Stomach (tissue), 9 donors: ENCODE measurements around the gene RPS27. TPM values are rescaled to one million over a fixed set of nuclear protein-coding genes. Genes with fewer than 3 reads are reported as not detected.
"Not testable (repeated sequence)": the region's sequence is repeated elsewhere in the genome, so short reads cannot be mapped to it uniquely, and the experiment has no call there.

Experiments
- DNase-seq, 2 donors: peaks; one replicate each; pipeline versions ENCODE4 v3.0.0 to v3.0.0-alpha.2; 2013 to 2019
- H3K27ac ChIP-seq, 5 donors: fragments of 200-600 bp in 4 of 5; sonication (generic) in 4 of 5; one replicate each; pipeline ENCODE4 v1.5.1; 2013 to 2019; ENCODE audit warnings: mild to moderate bottlenecking in 1 of 5, moderate library complexity in 1 of 5
- H3K27me3 ChIP-seq, 3 donors: fragments of 200-600 bp; sonication (generic); one replicate each; pipeline ENCODE4 v1.5.1; 2017 to 2019; ENCODE audit warnings: mixed run types in 1 of 3
- H3K36me3 ChIP-seq, 4 donors: fragments of 200-600 bp; sonication (generic); 1 replicate in 3 of 4; 2 replicates in 1 of 4; pipeline ENCODE4 v1.5.1; 2016 to 2019
- H3K4me1 ChIP-seq, 4 donors: fragments of 200-600 bp; sonication (generic); one replicate each; pipeline ENCODE4 v1.5.1; 2016 to 2019
- H3K4me3 ChIP-seq, 4 donors: fragments of 200-600 bp; sonication (generic) in 3 of 4; one replicate each; pipeline ENCODE4 v1.5.1; 2016 to 2019; ENCODE audit warnings: mild to moderate bottlenecking in 1 of 4
- H3K9me3 ChIP-seq, 4 donors: fragments of 200-600 bp; sonication (generic); one replicate each; pipeline ENCODE4 v1.5.1; 2016 to 2019
- CTCF ChIP-seq, 7 experiments: fragments of 450-650 bp in 4 of 7; fragments of 200-600 bp in 3 of 7; sonication (generic) in 3 of 7; IDR thresholded peaks; one replicate each; pipeline ENCODE4 v1.5.1; 2016 to 2019; ENCODE audit warnings: antibody characterized with exemption in 7 of 7, control low read depth in 2 of 7, mild to moderate bottlenecking in 1 of 7
- EP300 ChIP-seq: sonication (generic); formaldehyde crosslinking; IDR thresholded peaks from one replicate; pipeline ENCODE4 v1.6.1; 2017; ENCODE audit warnings: antibody characterized with exemption
- POLR2A ChIP-seq, 4 donors: fragments of 450-650 bp; IDR thresholded peaks; one replicate each; pipeline ENCODE4 v1.6.1; 2016; ENCODE audit warnings: antibody characterized with exemption in 4 of 4, control low read depth in 2 of 4, mild to moderate bottlenecking in 1 of 4, moderate library complexity in 1 of 4
- POLR2AphosphoS5 ChIP-seq, 3 donors: sonication (generic); formaldehyde crosslinking; IDR thresholded peaks; one replicate each; pipeline ENCODE4 v1.6.1; 2016; ENCODE audit warnings: antibody characterized with exemption in 3 of 3
- WGBS, 5 donors: extraction: QIAGEN DNeasy Blood & Tissue Kit in 3 of 5; methylation state at CpG; one replicate each; pipeline versions ENCODE4 v1.1.5 to v1.1.7; 2013 to 2018; 5-methylcytosine and 5-hydroxymethylcytosine counted together
- intact Hi-C: fragments of 100-400 bp; cut with DNase I; formaldehyde crosslinking; loops from one replicate; pipeline ENCODE4 v1.15.1; 2023; ENCODE audit warnings: low total_unique reads
- polyA plus RNA-seq, 3 donors: library from polyadenylated mRNA; stranded (reverse); fragments of 200-250 nt; gene quantifications; one replicate each; pipeline ENCODE4 v1.2.3, GENCODE V29; 2013
- total RNA-seq, 5 donors: library from RNA; depleted of rRNA; stranded (reverse); fragments of >200 nt; gene quantifications; one replicate each; pipeline versions ENCODE4 v1.1.0 to v1.2.3, GENCODE V29; 2014 to 2016
- donor health status: healthy with polysubstance abuse.
- donor health status: Bipolar disorder and iron deficiency.
- donor health status: healthy.

The RPS27 gene
- total and polyA plus RNA-seq, 8 donors: 43.4 to 21,142 (median 2,759) TPM

GRCh38 chr1:153991151-153991630 is 629 bp downstream of the RPS27 start:
- intact Hi-C loops: no loop called here
- Histone ChIP-seq H3K27ac (peak overlapping the region; percentile 93 to 98 (median 97)), H3K4me1 (peaks cover 22 to 63% (median 40%) of the 10 kb centered on the region in 4 donors), H3K27me3 (no peaks in the 10 kb centered on the region), H3K36me3 (peaks cover 24 to 45% (median 44%) of the 10 kb centered on the region in 4 donors), H3K4me3 (peak overlapping the region; percentile 76 to 97 (median 88)), H3K9me3 (no peaks in the 10 kb centered on the region)
- 2 to 10% (median 5%) methylated on average over 9 of the region's 9 CpGs for WGBS, 5 donors
- TF ChIP-seq CTCF (IDR thresholded peaks at IDR 0.05): no peak
- DNase-seq: no peak

GRCh38 chr1:153991806-153992205 is 1.2 kb downstream of the RPS27 start:
- no peaks in the 10 kb centered on the region for H3K27me3 ChIP-seq
- 57 to 80% (median 78%) methylated on average over 2 of the region's 2 CpGs for WGBS, 5 donors
- peak overlapping the region in 4 of 5 donors; percentile 93 to 98 (median 98) for H3K27ac ChIP-seq
- intact Hi-C loops: no loop called here
- peak overlapping the region; percentile 76 to 97 (median 88) for H3K4me3 ChIP-seq
- no peaks in the 10 kb centered on the region for H3K9me3 ChIP-seq
- TF ChIP-seq POLR2AphosphoS5 (IDR thresholded peaks at IDR 0.05) (no peak), POLR2A (IDR thresholded peaks at IDR 0.05) (no peak), CTCF (IDR thresholded peaks at IDR 0.05) (no peak), EP300 (no peak)
- H3K4me1 ChIP-seq: peaks cover 22 to 57% (median 35%) of the 10 kb centered on the region in 4 donors
- DNase-seq: no peak
- peaks cover 24 to 47% (median 44%) of the 10 kb centered on the region in 4 donors for H3K36me3 ChIP-seq

GRCh38 chr1:153995202-153995601 is 4.6 kb downstream of the RPS27 start:
- Histone ChIP-seq H3K27me3 (no peaks in the 10 kb centered on the region), H3K9me3 (no peaks in the 10 kb centered on the region), H3K27ac (no peak overlapping the region), H3K36me3 (peaks cover 24 to 47% (median 44%) of the 10 kb centered on the region in 4 donors), H3K4me3 (no peak overlapping the region), H3K4me1 (peaks cover 18 to 43% (median 27%) of the 10 kb centered on the region in 4 donors)
- intact Hi-C loops: no loop called here
- no peak for TF ChIP-seq POLR2AphosphoS5 (IDR thresholded peaks at IDR 0.05)
- no peak for TF ChIP-seq EP300
- no peak for TF ChIP-seq POLR2A (IDR thresholded peaks at IDR 0.05)
- WGBS, 5 donors: 86 to 92% (median 90%) methylated on average over 3 of the region's 3 CpGs
- no peak for DNase-seq

- Histone ChIP-seq H3K27ac (no peak overlapping the region), H3K27me3 (no peaks in the 10 kb centered on the region), H3K4me3 (no peak overlapping the region), H3K4me1 (peaks cover 18 to 41% (median 29%) of the 10 kb centered on the region in 4 donors), H3K36me3 (peaks cover 24 to 47% (median 44%) of the 10 kb centered on the region in 4 donors), H3K9me3 (no peaks in the 10 kb centered on the region)
- DNase-seq: no peak
- intact Hi-C loops: no loop called here
- 93 to 96% (median 94%) methylated on average over 11 of the region's 11 CpGs for WGBS, 5 donors
- TF ChIP-seq EP300 (no peak), POLR2A (IDR thresholded peaks at IDR 0.05) (no peak), POLR2AphosphoS5 (IDR thresholded peaks at IDR 0.05) (no peak), CTCF (IDR thresholded peaks at IDR 0.05) (no peak)
Observed at GRCh38 chr1:153995640-153996039, 5.1 kb downstream of the RPS27 start.

GRCh38 chr1:153996882-153997281 is 6.3 kb downstream of the RPS27 start:
- H3K27ac ChIP-seq, intact Hi-C loops, H3K9me3 ChIP-seq, H3K27me3 ChIP-seq, H3K4me3 ChIP-seq, DNase-seq: not testable (repeated sequence)
- H3K36me3 ChIP-seq: peaks cover 24 to 44% (median 42%) of the 10 kb centered on the region in 4 donors
- peaks cover 16 to 36% (median 25%) of the 10 kb centered on the region in 4 donors for H3K4me1 ChIP-seq
- 90 to 96% (median 93%) methylated on average over 10 of the region's 10 CpGs for WGBS, 5 donors
